H1 (cell line): ENCODE measurements around the gene ZIC1. TPM values are rescaled to one million over a fixed set of nuclear protein-coding genes. Genes with fewer than 3 reads are reported as not detected.

Experiments used
- CTCF ChIA-PET: fragments of 300-600 bp; sonication (Branson Sonifier 250); formaldehyde crosslinking; loops from one replicate; lab custom pipeline; 2021; ENCODE audit not compliant: partially characterized antibody; lab: Charles Lee
- POLR2A ChIA-PET: fragments of 300-600 bp; sonication (Branson Sonifier 250); formaldehyde crosslinking; loops from one replicate; lab custom pipeline; 2021; ENCODE audit warnings: inconsistent platforms; ENCODE audit not compliant: partially characterized antibody; lab: Charles Lee
- DNase-seq, 2 experiments: peaks; one replicate each; pipeline versions ENCODE4 v3.0.0 to v3.0.0-alpha.2; 2010 to 2022; ENCODE audit warnings: low spot score in 2 of 2, low read depth in 1 of 2, mixed read lengths in 1 of 2
- FAIRE-seq: peaks from 2 replicates; lab custom pipeline; 2011; peaks lifted over from hg19 to GRCh38; lab: Jason Lieb, UNC
- H2AFZ ChIP-seq: 2 replicates; pipeline ENCODE4 v1.8.1; 2012; ENCODE audit warnings: low read length, inconsistent platforms
- H2AK5ac ChIP-seq: 2 replicates; pipeline ENCODE4 v1.6.1; 2013; ENCODE audit warnings: low read depth, low read length
- H2BK120ac ChIP-seq: replicated peaks from 2 replicates; pipeline ENCODE3; 2013; ENCODE audit warnings: low read depth, low read length, inconsistent platforms
- H2BK12ac ChIP-seq: 2 replicates; pipeline ENCODE4 v1.6.1; 2013; ENCODE audit warnings: low read depth, low read length
- H2BK15ac ChIP-seq: 2 replicates; pipeline ENCODE4 v1.6.1; 2013; ENCODE audit warnings: low read length
- H2BK20ac ChIP-seq: 2 replicates; pipeline ENCODE4 v1.6.1; 2013; ENCODE audit warnings: low read length
- H2BK5ac ChIP-seq: 2 replicates; pipeline ENCODE4 v1.6.1; 2013; ENCODE audit warnings: low read depth, low read length
- H3K14ac ChIP-seq: 2 replicates; pipeline ENCODE4 v1.6.1; 2013; ENCODE audit warnings: inconsistent platforms; ENCODE audit not compliant: insufficient read length
- H3K18ac ChIP-seq: 2 replicates; pipeline ENCODE4 v1.6.1; 2013; ENCODE audit warnings: low read length; ENCODE audit errors: extremely low read depth
- H3K23ac ChIP-seq: 2 replicates; pipeline ENCODE4 v1.6.1; 2013; ENCODE audit warnings: inconsistent platforms; ENCODE audit not compliant: insufficient read length
- H3K23me2 ChIP-seq: 2 replicates; pipeline ENCODE4 v1.6.1; 2013; ENCODE audit warnings: low read depth, low read length
- H3K27ac ChIP-seq: 2 replicates; pipeline ENCODE4 v1.6.1; 2011; ENCODE audit warnings: low read depth, low read length, inconsistent platforms
- H3K27me3 ChIP-seq, 4 experiments: replicated peaks in 1 of 4; 1 replicate in 1 of 4; 2 replicates in 3 of 4; pipeline versions ENCODE4 v1.6.1 to v1.8.1; 2011 to 2013; ENCODE audit warnings: low read length in 3 of 4, mild to moderate bottlenecking in 3 of 4, inconsistent platforms in 2 of 4, mixed read lengths in 2 of 4, moderate library complexity in 1 of 4; ENCODE audit not compliant: control insufficient read depth in 3 of 4, insufficient read depth in 3 of 4; ENCODE audit errors: extremely low read depth in 1 of 4
- H3K36me3 ChIP-seq, 4 experiments: 2 replicates each; pipeline versions ENCODE4 v1.6.1 to v1.8.1; 2011 to 2013; ENCODE audit warnings: mild to moderate bottlenecking in 4 of 4, low read length in 3 of 4, moderate library complexity in 2 of 4, control low read depth in 1 of 4, inconsistent platforms in 1 of 4; ENCODE audit not compliant: insufficient read depth in 4 of 4, control insufficient read depth in 2 of 4
- H3K4ac ChIP-seq: replicated peaks from 2 replicates; pipeline ENCODE3; 2013; ENCODE audit warnings: low read length, low read depth, mixed read lengths, inconsistent platforms; ENCODE audit not compliant: insufficient read length
- H3K4me1 ChIP-seq, 4 experiments: replicated peaks in 1 of 4; 1 replicate in 1 of 4; 2 replicates in 3 of 4; pipeline versions ENCODE4 v1.6.1 to v1.8.1; 2011 to 2013; ENCODE audit warnings: low read length in 3 of 4, inconsistent platforms in 2 of 4, mixed read lengths in 1 of 4; ENCODE audit not compliant: insufficient read depth in 4 of 4, control insufficient read depth in 3 of 4
- H3K4me2 ChIP-seq, 2 experiments: 2 replicates each; pipeline versions ENCODE4 v1.6.1 to v1.8.1; 2011 to 2013; ENCODE audit warnings: low read depth in 2 of 2, low read length in 2 of 2, control low read depth in 1 of 2, inconsistent platforms in 1 of 2, mild to moderate bottlenecking in 1 of 2; ENCODE audit not compliant: insufficient read depth in 1 of 2
- H3K4me3 ChIP-seq, 4 experiments: fragments of 200-600, 300-600 bp in 1 of 4; sonication (generic), shearing (Covaris generic), sonication (Bioruptor Twin) in 1 of 4; 2 replicates each; pipeline versions ENCODE4 v1.5.1 to v1.8.1; 2011 to 2016; ENCODE audit warnings: low read length in 4 of 4, low read depth in 3 of 4, control low read depth in 2 of 4, inconsistent platforms in 2 of 4, mild to moderate bottlenecking in 2 of 4, mixed read lengths in 1 of 4, moderate library complexity in 1 of 4; ENCODE audit not compliant: insufficient read depth in 2 of 4; ENCODE audit errors: extremely low read depth in 1 of 4
- H3K56ac ChIP-seq: replicated peaks from 2 replicates; pipeline ENCODE3; 2013; ENCODE audit warnings: low read depth, mild to moderate bottlenecking, mixed read lengths, low read length, inconsistent platforms; ENCODE audit not compliant: insufficient read length
- H3K79me1 ChIP-seq: 2 replicates; pipeline ENCODE4 v1.6.1; 2013; ENCODE audit warnings: low read depth, low read length, control low read depth
- H3K79me2 ChIP-seq, 2 experiments: 2 replicates each; pipeline versions ENCODE4 v1.6.1 to v1.8.1; 2012 to 2013; ENCODE audit warnings: low read length in 2 of 2, mild to moderate bottlenecking in 2 of 2, inconsistent platforms in 1 of 2; ENCODE audit not compliant: insufficient read depth in 2 of 2, control insufficient read depth in 1 of 2
- H3K9ac ChIP-seq, 4 experiments: replicated peaks in 1 of 4; 1 replicate in 1 of 4; 2 replicates in 3 of 4; pipeline versions ENCODE4 v1.6.1 to v1.8.1; 2011 to 2013; ENCODE audit warnings: low read depth in 3 of 4, low read length in 3 of 4, control low read depth in 2 of 4, mild to moderate bottlenecking in 2 of 4, moderate library complexity in 2 of 4, inconsistent platforms in 1 of 4; ENCODE audit errors: extremely low read depth in 1 of 4
- H3K9me3 ChIP-seq, 2 experiments: 2 replicates each; pipeline versions ENCODE4 v1.6.1 to v1.8.1; 2012 to 2013; ENCODE audit warnings: mild to moderate bottlenecking in 2 of 2, moderate library complexity in 2 of 2, control low read depth in 1 of 2, inconsistent platforms in 1 of 2, low read depth in 1 of 2, low read length in 1 of 2, mixed read lengths in 1 of 2; ENCODE audit not compliant: insufficient read depth in 2 of 2
- H4K20me1 ChIP-seq, 2 experiments: replicated peaks in 1 of 2; 2 replicates each; pipeline versions ENCODE3 to v1.8.1; 2011 to 2013; ENCODE audit warnings: inconsistent platforms in 2 of 2, low read length in 2 of 2, mild to moderate bottlenecking in 1 of 2; ENCODE audit not compliant: insufficient read depth in 2 of 2, control insufficient read depth in 1 of 2
- H4K5ac ChIP-seq: 2 replicates; pipeline ENCODE4 v1.6.1; 2013; ENCODE audit warnings: low read length, low read depth, mixed read lengths, inconsistent platforms; ENCODE audit not compliant: insufficient read length
- H4K8ac ChIP-seq: 2 replicates; pipeline ENCODE4 v1.8.0; 2013; ENCODE audit warnings: mild to moderate bottlenecking, moderate library complexity, low read length, inconsistent platforms; ENCODE audit not compliant: insufficient read depth; ENCODE audit errors: extremely low read depth
- H4K91ac ChIP-seq: replicated peaks from 2 replicates; pipeline ENCODE3; 2013; ENCODE audit warnings: low read length, mixed read lengths, inconsistent platforms; ENCODE audit not compliant: insufficient read length
- RAD21 ChIP-seq, 2 experiments: IDR thresholded peaks in 1 of 2; conservative IDR thresholded peaks in 1 of 2; 2 replicates each; pipeline ENCODE4 v1.6.1; 2011; ENCODE audit warnings: low read depth in 2 of 2, low read length in 2 of 2, improper control_type of control experiment in 1 of 2, inconsistent platforms in 1 of 2, mild to moderate bottlenecking in 1 of 2, moderate library complexity in 1 of 2
- RBBP5 ChIP-seq: IDR thresholded peaks from 2 replicates; pipeline ENCODE4 v1.7.1; 2012; ENCODE audit warnings: low read depth, mild to moderate bottlenecking, inconsistent platforms, low read length, moderate library complexity, borderline replicate concordance
- WGBS, 2 experiments: shearing (Covaris generic) in 1 of 2; methylation state at CpG; one replicate each; pipeline versions ENCODE4 v1.1.6 to v1.1.7; 2013 to 2015; ENCODE audit warnings: low lambda C conversion rate in 2 of 2, mixed read lengths in 2 of 2, inconsistent platforms in 1 of 2, low coverage in 1 of 2, missing lambda C conversion rate in 1 of 2; ENCODE audit not compliant: insufficient replicate concordance in 2 of 2, insufficient coverage in 1 of 2, insufficient read length in 1 of 2; ENCODE audit errors: extremely low coverage in 1 of 2, missing lambda C conversion rate in 1 of 2; 5-methylcytosine and 5-hydroxymethylcytosine counted together
- polyA plus RNA-seq, 7 experiments: library from polyadenylated mRNA; depleted of rRNA in 3 of 7; stranded (reverse) in 5 of 7; unstranded in 2 of 7; fragments of >200 nt in 5 of 7; fragments of 200-250 nt in 2 of 7; gene quantifications; 1 replicate in 5 of 7; 2 replicates in 1 of 7; 4 replicates in 1 of 7; pipeline versions ENCODE4 v1.2.1 to v1.2.3, GENCODE V29; 2011 to 2013; ENCODE audit warnings: missing spikeins in 2 of 7, mixed read lengths in 2 of 7
- total RNA-seq: library from RNA; stranded (reverse); fragmentation: NEBNext Ultra II Directional; extraction: Animal tissue kit (Norgen Biotek cat#: 25700); gene quantifications from 2 replicates; pipeline ENCODE4 v1.2.1, GENCODE V29; 2021

Gene ZIC1
- total and polyA plus RNA-seq, 2 of the 8 experiments (the other 6 are each of a cell fraction or from before 2014, with no cell fraction given), result 0.80 to 2.2 TPM

DNA sequence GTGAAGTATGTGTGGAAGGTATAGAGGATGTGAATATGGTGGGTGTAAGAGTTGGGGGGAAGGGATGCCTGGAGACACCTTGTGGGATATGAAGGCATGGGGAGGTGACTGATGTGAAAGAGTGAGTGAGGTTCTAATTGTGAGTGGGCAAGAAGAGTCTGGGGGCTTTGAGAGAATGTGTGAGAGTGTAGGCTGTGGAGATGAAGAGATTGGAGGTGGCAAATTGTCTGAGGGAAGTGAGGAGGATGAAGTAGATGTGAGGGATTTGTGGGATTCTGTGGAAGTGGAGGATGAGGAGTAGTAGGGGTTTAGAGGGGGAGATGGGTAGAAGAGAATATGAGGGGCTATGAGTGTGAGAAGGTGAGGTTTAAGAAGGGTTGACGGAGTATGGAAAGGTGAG lies 44.4 kb upstream of the ZIC1 start:
- Histone ChIP-seq H3K14ac (no peak overlapping the region), H4K20me1 (peaks cover 2 to 4% of the 10 kb centered on the region in 2 experiments), H2AK5ac (no peak overlapping the region), H2BK20ac (no peak overlapping the region), H3K4me1 (peaks cover 4 to 15% (median 10%) of the 10 kb centered on the region in 4 experiments), H3K9ac (no peak overlapping the region), H3K36me3 (peaks cover 0 to 2% (median 0%) of the 10 kb centered on the region in 4 experiments; a peak in 1 of 8 replicates), H3K56ac (no peak overlapping the region), H4K91ac (no peak overlapping the region), H3K4me2 (no peak overlapping the region), H3K79me1 (no peaks in the 10 kb centered on the region), H3K27me3 (peaks cover 42 to 75% (median 67%) of the 10 kb centered on the region in 4 experiments), H3K79me2 (no peaks in the 10 kb centered on the region), H3K9me3 (no peaks in the 10 kb centered on the region), H2BK12ac (0 out of 2 replicates have a peak overlapping the region, but pooled peaks have one; percentile 12), H3K4me3 (no peak overlapping the region), H4K5ac (no peak overlapping the region), H3K23me2 (peaks cover 3% of the 10 kb centered on the region; the same call in 1 of the 2 replicates), H2BK120ac (no peak overlapping the region), H3K23ac (no peak overlapping the region), H2AFZ (no peak overlapping the region), H3K18ac (no peak overlapping the region), H2BK15ac (peak overlapping the region; percentile 9; the same call in 1 of the 2 replicates), H4K8ac (no peak overlapping the region), H3K4ac (no peak overlapping the region), H2BK5ac (no peak overlapping the region), H3K27ac (no peak overlapping the region)
- POLR2A ChIA-PET, result no interaction called here
- WGBS, 2 experiments, result 86 to 100% methylated on average over 1 of the region's 1 CpG
- no peak for TF ChIP-seq RBBP5
- no peak for TF ChIP-seq RAD21 (IDR thresholded peaks at IDR 0.05 in 1 of 2, conservative IDR thresholded peaks at IDR 0.05 in 1 of 2; ENCODE audit: low read depth in 2 of 2, low read length in 2 of 2)
- DNase-seq (no peak), FAIRE-seq (no peak)
- CTCF ChIA-PET, result interaction anchor here (0.7 to 1.7 kb wide), 5 partner anchors 13 to 50 kb away, joined by 3 to 4 read pairs (median 3); no protein-coding TSS in a partner anchor
